SK-N-SH (cell line): Measurements from ENCODE around the gene CDS1.
"Not testable (repeated sequence)": the region's sequence is repeated elsewhere in the genome, so short reads cannot be mapped to it uniquely, and the experiment has no call there.

Source experiments
- POLR2AphosphoS5 ChIP-seq: IDR thresholded peaks from 2 replicates; pipeline ENCODE4 v1.6.1; 2012; ENCODE audit warnings: low read depth, low read length
- RCOR1 ChIP-seq: fragments of 150-350 bp; IDR thresholded peaks from 2 replicates; pipeline ENCODE4 v1.6.1; 2017; ENCODE audit warnings: antibody characterized with exemption, low read length
- TF ChIP-seq, protein P1 (sequence below): fragments of 200-600 bp; sonication (generic); IDR thresholded peaks from 2 replicates; pipeline ENCODE4 v1.6.1; 2017; ENCODE audit warnings: antibody characterized with exemption, mild to moderate bottlenecking, moderate library complexity
- TF ChIP-seq, protein P2 (sequence below): fragments of 150-350 bp; IDR thresholded peaks from 2 replicates; pipeline ENCODE4 v1.6.1; 2017; ENCODE audit warnings: antibody characterized with exemption, low read length, low read depth, borderline replicate concordance

- TF ChIP-seq RCOR1, POLR2AphosphoS5: not testable (repeated sequence)
- TF ChIP-seq, protein P1, sequence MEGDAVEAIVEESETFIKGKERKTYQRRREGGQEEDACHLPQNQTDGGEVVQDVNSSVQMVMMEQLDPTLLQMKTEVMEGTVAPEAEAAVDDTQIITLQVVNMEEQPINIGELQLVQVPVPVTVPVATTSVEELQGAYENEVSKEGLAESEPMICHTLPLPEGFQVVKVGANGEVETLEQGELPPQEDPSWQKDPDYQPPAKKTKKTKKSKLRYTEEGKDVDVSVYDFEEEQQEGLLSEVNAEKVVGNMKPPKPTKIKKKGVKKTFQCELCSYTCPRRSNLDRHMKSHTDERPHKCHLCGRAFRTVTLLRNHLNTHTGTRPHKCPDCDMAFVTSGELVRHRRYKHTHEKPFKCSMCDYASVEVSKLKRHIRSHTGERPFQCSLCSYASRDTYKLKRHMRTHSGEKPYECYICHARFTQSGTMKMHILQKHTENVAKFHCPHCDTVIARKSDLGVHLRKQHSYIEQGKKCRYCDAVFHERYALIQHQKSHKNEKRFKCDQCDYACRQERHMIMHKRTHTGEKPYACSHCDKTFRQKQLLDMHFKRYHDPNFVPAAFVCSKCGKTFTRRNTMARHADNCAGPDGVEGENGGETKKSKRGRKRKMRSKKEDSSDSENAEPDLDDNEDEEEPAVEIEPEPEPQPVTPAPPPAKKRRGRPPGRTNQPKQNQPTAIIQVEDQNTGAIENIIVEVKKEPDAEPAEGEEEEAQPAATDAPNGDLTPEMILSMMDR, result not testable (repeated sequence)
- TF ChIP-seq, protein P2, sequence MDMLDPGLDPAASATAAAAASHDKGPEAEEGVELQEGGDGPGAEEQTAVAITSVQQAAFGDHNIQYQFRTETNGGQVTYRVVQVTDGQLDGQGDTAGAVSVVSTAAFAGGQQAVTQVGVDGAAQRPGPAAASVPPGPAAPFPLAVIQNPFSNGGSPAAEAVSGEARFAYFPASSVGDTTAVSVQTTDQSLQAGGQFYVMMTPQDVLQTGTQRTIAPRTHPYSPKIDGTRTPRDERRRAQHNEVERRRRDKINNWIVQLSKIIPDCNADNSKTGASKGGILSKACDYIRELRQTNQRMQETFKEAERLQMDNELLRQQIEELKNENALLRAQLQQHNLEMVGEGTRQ, result not testable (repeated sequence)
These were observed 33.7 kb upstream of the CDS1 start for GRCh38 chr4:84549191-84549590.
